GM12865 (cell line): ENCODE results near the gene TRIO.

Experiments used
- DNase-seq: peaks from one replicate; pipeline ENCODE4 v3.0.0; 2010; ENCODE audit warnings: low read depth
- H3K4me3 ChIP-seq: 2 replicates; pipeline ENCODE4 v1.5.1; 2011; ENCODE audit warnings: mild to moderate bottlenecking, low read depth, low read length, control low read depth
- CTCF ChIP-seq: IDR thresholded peaks from 2 replicates; pipeline ENCODE4 v1.5.1; 2011; ENCODE audit warnings: low read length, control low read depth, low read depth, inconsistent platforms; ENCODE audit not compliant: insufficient read depth; ENCODE audit errors: missing control alignments

TRIO gene

GRCh38 chr5:14400611-14401010 lies 257.5 kb downstream of the TRIO start:
- TF ChIP-seq CTCF: no peak
- no peak overlapping the region for H3K4me3 ChIP-seq
- DNase-seq: no peak

- no peak overlapping the region for H3K4me3 ChIP-seq
- no peak for DNase-seq
- TF ChIP-seq CTCF: no peak
These were observed 258.5 kb downstream of the TRIO start for GRCh38 chr5:14401639-14402038.

- DNase-seq: no peak
- no peak overlapping the region for H3K4me3 ChIP-seq
- TF ChIP-seq CTCF: no peak
These were observed 259.3 kb downstream of the TRIO start for GRCh38 chr5:14402424-14402823.

GRCh38 chr5:14404780-14405179 lies 261.6 kb downstream of the TRIO start:
- H3K4me3 ChIP-seq: no peak overlapping the region
- no peak for TF ChIP-seq CTCF
- DNase-seq: no peak

GRCh38 chr5:14405267-14405666 lies 262.1 kb downstream of the TRIO start:
- TF ChIP-seq CTCF: no peak
- no peak overlapping the region for H3K4me3 ChIP-seq
- no peak for DNase-seq

GRCh38 chr5:14405706-14406553 lies 262.8 kb downstream of the TRIO start:
- no peak for DNase-seq
- no peak for TF ChIP-seq CTCF
- H3K4me3 ChIP-seq: no peak overlapping the region

- no peak for DNase-seq
- no peak for TF ChIP-seq CTCF
- no peak overlapping the region for H3K4me3 ChIP-seq
These were observed 263.4 kb downstream of the TRIO start for GRCh38 chr5:14406554-14406849.
